ENCODE measurements around the gene RXRG. TPM values are rescaled to one million over a fixed set of nuclear protein-coding genes. Genes with fewer than 3 reads are reported as not detected.

The RXRG gene
- total and polyA plus RNA-seq, 2 donors (not counting 1 experiment from before 2014, with no cell fraction given): not detected

- TF ChIP-seq EZH2 (IDR thresholded peaks at IDR 0.05; ENCODE audit: borderline replicate concordance, insufficient read depth, low read depth, low read length, poor library complexity, severe bottlenecking) (no peak), CTCF (IDR thresholded peaks at IDR 0.05) (no peak)
- no peak overlapping the region for H3K4me2 ChIP-seq (replicated peaks; ENCODE audit: low read depth, low read length, poor library complexity, severe bottlenecking)
- H3K4me3 Mint-ChIP-seq: no peak overlapping the region
- H3K79me2 ChIP-seq (ENCODE audit: control insufficient read depth, insufficient read depth, low read length): no peaks in the 10 kb centered on the region
- ATAC-seq (ENCODE audit: low read depth) (no peak), DNase-seq (no peak)
- H4K20me1 ChIP-seq (ENCODE audit: control insufficient read depth, insufficient read depth, low read length, poor library complexity, severe bottlenecking): no peaks in the 10 kb centered on the region
- WGBS (ENCODE audit: insufficient coverage): 43% methylated on average over 1 of the region's 2 CpGs
- H3K27me3 Mint-ChIP-seq: peaks cover 85% of the 10 kb centered on the region
- intact Hi-C loops (cut with micrococcal nuclease): loop anchor here (10.0 kb wide), 1 partner anchor 775 kb away; the partner anchor contains the start of gene FAM78B
- no peak overlapping the region for H3K27ac Mint-ChIP-seq
- H2AFZ ChIP-seq (ENCODE audit: insufficient read depth, low read depth, low read length, poor library complexity, severe bottlenecking): no peak overlapping the region
- peaks cover 14 to 19% of the 10 kb centered on the region in 2 donors for H3K4me1 ChIP-seq (ENCODE audit: control insufficient read depth in 2 of 2, insufficient read depth in 2 of 2, low read length in 2 of 2)
- H3K36me3 ChIP-seq (replicated peaks in 1 of 2; ENCODE audit: control extremely low read depth in 1 of 2, control insufficient read depth in 1 of 2, extremely low read depth in 1 of 2, insufficient read depth in 2 of 2, low read length in 1 of 2): no peaks in the 10 kb centered on the region
- H3K27me3 ChIP-seq (replicated peaks in 1 of 4; ENCODE audit: control extremely low read depth in 1 of 4, control insufficient read depth in 3 of 4, insufficient read depth in 4 of 4, low read length in 3 of 4): peaks cover 0 to 74% (median 64%) of the 10 kb centered on the region in 4 experiments
- peaks cover 0 to 10% (median 2%) of the 10 kb centered on the region in 3 donors for H3K9me3 ChIP-seq (ENCODE audit: control extremely low read depth in 1 of 3, control insufficient read depth in 2 of 3, insufficient read depth in 1 of 3, low read length in 2 of 3)
- ChIA-PET POLR2A (no interaction called here), CTCF (interaction anchor here (1.0 to 1.1 kb wide), 3 partner anchors 203 to 1091 kb away, joined by 3 to 4 read pairs (median 3); no protein-coding TSS in a partner anchor)
- peaks cover 14% of the 10 kb centered on the region for H3K4me1 Mint-ChIP-seq
- H3K27ac ChIP-seq (ENCODE audit: low read length in 2 of 2): no peak overlapping the region
- no peak overlapping the region for H3K4me3 ChIP-seq (ENCODE audit: control extremely low read depth in 1 of 5, extremely low read depth in 1 of 5, insufficient read depth in 1 of 5, low read depth in 2 of 5, low read length in 4 of 5)
- no peaks in the 10 kb centered on the region for H3K9me3 Mint-ChIP-seq (ENCODE audit: insufficient read depth)
- no peak overlapping the region for H3K9ac ChIP-seq (ENCODE audit: low read length)
Observed at GRCh38 chr1:165389609-165390008, 55.3 kb downstream of the RXRG start.

- H3K4me3 Mint-ChIP-seq: no peak overlapping the region
- ChIA-PET POLR2A (no interaction called here), CTCF (no interaction called here)
Observed at GRCh38 chr1:165387961-165388360, 57.0 kb downstream of the RXRG start.

More at GRCh38 chr1:165387961-165388360, 57.0 kb downstream of the RXRG start:
- intact Hi-C loops (cut with micrococcal nuclease): no loop called here
- no peak for TF ChIP-seq CTCF (IDR thresholded peaks at IDR 0.05)
- no peak for TF ChIP-seq EZH2 (IDR thresholded peaks at IDR 0.05; ENCODE audit: borderline replicate concordance, insufficient read depth, low read depth, low read length, poor library complexity, severe bottlenecking)
- Histone ChIP-seq H2AFZ (ENCODE audit: insufficient read depth, low read depth, low read length, poor library complexity, severe bottlenecking) (no peak overlapping the region), H3K27me3 (replicated peaks in 1 of 4; ENCODE audit: control extremely low read depth in 1 of 4, control insufficient read depth in 3 of 4, insufficient read depth in 4 of 4, low read length in 3 of 4) (peaks cover 0 to 75% (median 53%) of the 10 kb centered on the region in 4 experiments), H3K4me2 (replicated peaks; ENCODE audit: low read depth, low read length, poor library complexity, severe bottlenecking) (no peak overlapping the region), H3K4me1 (ENCODE audit: control insufficient read depth in 2 of 2, insufficient read depth in 2 of 2, low read length in 2 of 2) (peaks cover 5 to 11% of the 10 kb centered on the region in 2 donors), H3K9me3 (ENCODE audit: control extremely low read depth in 1 of 3, control insufficient read depth in 2 of 3, insufficient read depth in 1 of 3, low read length in 2 of 3) (peaks cover 0 to 2% (median 2%) of the 10 kb centered on the region in 3 donors), H3K9ac (ENCODE audit: low read length) (no peak overlapping the region), H3K27ac (ENCODE audit: low read length in 2 of 2) (no peak overlapping the region), H3K79me2 (ENCODE audit: control insufficient read depth, insufficient read depth, low read length) (no peaks in the 10 kb centered on the region), H3K36me3 (replicated peaks in 1 of 2; ENCODE audit: control extremely low read depth in 1 of 2, control insufficient read depth in 1 of 2, extremely low read depth in 1 of 2, insufficient read depth in 2 of 2, low read length in 1 of 2) (no peaks in the 10 kb centered on the region), H4K20me1 (ENCODE audit: control insufficient read depth, insufficient read depth, low read length, poor library complexity, severe bottlenecking) (no peaks in the 10 kb centered on the region), H3K4me3 (ENCODE audit: control extremely low read depth in 1 of 5, extremely low read depth in 1 of 5, insufficient read depth in 1 of 5, low read depth in 2 of 5, low read length in 4 of 5) (no peak overlapping the region)
- WGBS (ENCODE audit: insufficient coverage): no CpG with 5 or more reads among the region's 2 CpGs
- no peak for ATAC-seq (ENCODE audit: low read depth)
- Mint-ChIP-seq H3K27me3 (peaks cover 84% of the 10 kb centered on the region), H3K9me3 (ENCODE audit: insufficient read depth) (no peaks in the 10 kb centered on the region), H3K4me1 (peaks cover 8% of the 10 kb centered on the region), H3K27ac (no peak overlapping the region)
- no peak for DNase-seq

All from B cell (primary cell).